Ishikawa (cell line): ENCODE data around the gene AFG3L2.

Experiments used
- CEBPB ChIP-seq: IDR thresholded peaks from 2 replicates; pipeline ENCODE4 v1.6.1; 2012
- CREB1 ChIP-seq: IDR thresholded peaks from 2 replicates; pipeline ENCODE4 v1.6.1; 2012; ENCODE audit warnings: low read depth
- EGR1 ChIP-seq: IDR thresholded peaks from 2 replicates; pipeline ENCODE4 v1.6.1; 2012
- EP300 ChIP-seq: IDR thresholded peaks from 2 replicates; pipeline ENCODE4 v1.6.1; 2012; ENCODE audit warnings: borderline replicate concordance
- MAX ChIP-seq: IDR thresholded peaks from 2 replicates; pipeline ENCODE4 v1.6.1; 2012
- REST ChIP-seq: IDR thresholded peaks from 2 replicates; pipeline ENCODE4 v1.6.1; 2012; ENCODE audit warnings: low read depth, mild to moderate bottlenecking
- TAF1 ChIP-seq: IDR thresholded peaks from 2 replicates; pipeline ENCODE4 v1.6.1; 2012; ENCODE audit warnings: low read depth, mild to moderate bottlenecking
- TEAD4 ChIP-seq: IDR thresholded peaks from 2 replicates; pipeline ENCODE4 v1.6.1; 2012
- ZBTB7A ChIP-seq: IDR thresholded peaks from 2 replicates; pipeline ENCODE4 v1.6.1; 2012; ENCODE audit warnings: low read depth

- TF ChIP-seq ZBTB7A (no peak), CEBPB (no peak), TAF1 (no peak), MAX (no peak), REST (no peak), TEAD4 (no peak), EP300 (no peak), EGR1 (no peak), CREB1 (no peak)
Observed at GRCh38 chr18:12420821-12421421, 43.9 kb upstream of the AFG3L2 start.
